Gastroesophageal sphincter (tissue), 4 donors: Measurements from ENCODE around the gene CHRM4. TPM values are rescaled to one million over a fixed set of nuclear protein-coding genes. Genes with fewer than 3 reads are reported as not detected.

ENCODE experiments used
- ATAC-seq: fragments of 150-250 bp; one replicate; pipeline ENCODE4 v1.9.1; 2016; ENCODE audit warnings: mild to moderate bottlenecking, moderate library complexity
- H3K27ac ChIP-seq, 4 donors: fragments of 200-600 bp; sonication (generic) in 3 of 4; 1 replicate in 3 of 4; 2 replicates in 1 of 4; pipeline ENCODE4 v1.5.1; 2016 to 2019
- H3K27me3 ChIP-seq: fragments of 200-600 bp; sonication (generic); one replicate; pipeline ENCODE4 v1.5.1; 2019
- H3K36me3 ChIP-seq, 2 donors: fragments of 200-600 bp; sonication (generic); one replicate each; pipeline ENCODE4 v1.5.1; 2019; ENCODE audit warnings: control low read depth in 1 of 2
- H3K4me1 ChIP-seq, 3 donors: fragments of 200-600 bp; sonication (generic); 1 replicate in 2 of 3; 2 replicates in 1 of 3; pipeline ENCODE4 v1.5.1; 2016 to 2019; ENCODE audit warnings: control low read depth in 2 of 3
- H3K4me3 ChIP-seq, 2 donors: fragments of 200-600 bp; sonication (generic); one replicate each; pipeline ENCODE4 v1.5.1; 2019; ENCODE audit warnings: mild to moderate bottlenecking in 1 of 2, moderate library complexity in 1 of 2
- H3K9me3 ChIP-seq, 3 donors: fragments of 200-600 bp; sonication (generic); one replicate each; pipeline ENCODE4 v1.5.1; 2017 to 2019; ENCODE audit warnings: control low read depth in 2 of 3
- CTCF ChIP-seq, 4 experiments: fragments of 200-600 bp in 2 of 4; fragments of 450-650 bp in 2 of 4; sonication (generic) in 1 of 4; IDR thresholded peaks; one replicate each; pipeline ENCODE4 v1.5.1; 2017 to 2019; ENCODE audit warnings: antibody characterized with exemption in 4 of 4, mild to moderate bottlenecking in 2 of 4, moderate library complexity in 2 of 4
- EP300 ChIP-seq: sonication (generic); formaldehyde crosslinking; IDR thresholded peaks from one replicate; pipeline ENCODE4 v1.6.1; 2017; ENCODE audit warnings: antibody characterized with exemption, mild to moderate bottlenecking
- POLR2A ChIP-seq, 2 donors: fragments of 450-650 bp; IDR thresholded peaks; one replicate each; pipeline ENCODE4 v1.6.1; 2017; ENCODE audit warnings: antibody characterized with exemption in 2 of 2, mild to moderate bottlenecking in 2 of 2, moderate library complexity in 1 of 2
- POLR2AphosphoS5 ChIP-seq: sonication (generic); formaldehyde crosslinking; IDR thresholded peaks from one replicate; pipeline ENCODE4 v1.6.1; 2017; ENCODE audit warnings: antibody characterized with exemption
- WGBS, 2 donors: methylation state at CpG; one replicate each; pipeline ENCODE4 v1.1.5; 2018; ENCODE audit warnings: low coverage in 1 of 2; 5-methylcytosine and 5-hydroxymethylcytosine counted together
- total RNA-seq, 4 donors: library from RNA; depleted of rRNA; stranded (reverse); fragments of >200 nt; gene quantifications; one replicate each; pipeline ENCODE4 v1.1.0, GENCODE V29; 2016

The CHRM4 gene
- total RNA-seq, 4 donors from 2014 or later = 0.27 to 1.3 (median 0.69) TPM; not detected in 1

GRCh38 chr11:46348566-46349401 lies 42.8 kb downstream of the CHRM4 start:
- H3K27me3 ChIP-seq = no peaks in the 10 kb centered on the region
- no peak for ATAC-seq
- peak overlapping the region in 1 of 2 donors; percentile 85 for H3K4me3 ChIP-seq
- H3K36me3 ChIP-seq = no peaks in the 10 kb centered on the region
- peaks cover 0 to 76% (median 28%) of the 10 kb centered on the region in 3 donors for H3K4me1 ChIP-seq
- WGBS, 2 donors = 60 to 70% methylated on average over 1 to 7 of the region's 18 CpGs
- peak overlapping the region in 1 of 4 donors; percentile 85 for H3K27ac ChIP-seq
- no peaks in the 10 kb centered on the region for H3K9me3 ChIP-seq
- no peak for TF ChIP-seq POLR2AphosphoS5
- no peak for TF ChIP-seq EP300
- TF ChIP-seq CTCF (IDR thresholded peaks at IDR 0.05) = no peak
- TF ChIP-seq POLR2A (IDR thresholded peaks at IDR 0.05) = no peak

- Histone ChIP-seq H3K4me1 (peaks cover 0 to 67% (median 28%) of the 10 kb centered on the region in 3 donors), H3K9me3 (no peaks in the 10 kb centered on the region), H3K27ac (peak overlapping the region in 3 of 4 donors; percentile 70 to 85 (median 75)), H3K4me3 (peak overlapping the region; percentile 85 to 87), H3K36me3 (no peaks in the 10 kb centered on the region), H3K27me3 (no peaks in the 10 kb centered on the region)
- peak in 1 of 2 donors; percentile 16 for TF ChIP-seq POLR2A (IDR thresholded peaks at IDR 0.05)
- no peak for TF ChIP-seq POLR2AphosphoS5
- WGBS, 2 donors = no CpG with 5 or more reads among the region's 63 CpGs
- ATAC-seq = no peak
These were observed 43.8 kb downstream of the CHRM4 start for GRCh38 chr11:46347637-46348311.

GRCh38 chr11:46346886-46347636 lies 44.5 kb downstream of the CHRM4 start, which contains the start of gene DGKZ:
DGKZ (plus strand) TSS chr11:46347463; CDS start chr11:46347660, 197 bp downstream.
- TF ChIP-seq POLR2A (IDR thresholded peaks at IDR 0.05) (peak in 1 of 2 donors; percentile 38), CTCF (IDR thresholded peaks at IDR 0.05) (peak in 3 of 4 experiments; percentile 78 to 99 (median 98)), POLR2AphosphoS5 (no peak)
- peak within 1 kb of the TSS in 3 of 4 donors; percentile 70 to 85 (median 75) for H3K27ac ChIP-seq
- H3K27me3 ChIP-seq = no peaks in the 10 kb centered on the region

GRCh38 chr11:46345881-46346484 lies 45.6 kb downstream of the CHRM4 start:
- Histone ChIP-seq H3K4me3 (peak overlapping the region in 1 of 2 donors; percentile 85), H3K27me3 (no peaks in the 10 kb centered on the region), H3K9me3 (no peaks in the 10 kb centered on the region), H3K4me1 (peaks cover 0 to 49% (median 16%) of the 10 kb centered on the region in 3 donors), H3K36me3 (no peaks in the 10 kb centered on the region), H3K27ac (peak overlapping the region in 3 of 4 donors; percentile 16 to 68 (median 55))
- no peak for ATAC-seq
- WGBS, 2 donors = 61 to 92% methylated on average over 4 to 5 of the region's 10 CpGs
- TF ChIP-seq EP300 = no peak
- TF ChIP-seq POLR2AphosphoS5 = no peak
- no peak for TF ChIP-seq POLR2A (IDR thresholded peaks at IDR 0.05)
- no peak for TF ChIP-seq CTCF (IDR thresholded peaks at IDR 0.05)

More at GRCh38 chr11:46346886-46347636, 44.5 kb downstream of the CHRM4 start, which contains the start of gene DGKZ:
- Histone ChIP-seq H3K4me3 (peak within 1 kb of the TSS; percentile 85 to 87), H3K36me3 (no peaks in the 10 kb centered on the region), H3K9me3 (no peaks in the 10 kb centered on the region), H3K4me1 (peaks cover 0 to 60% (median 22%) of the 10 kb centered on the region in 3 donors)
- WGBS, 2 donors = 37 to 42% methylated on average over 9 to 10 of the region's 80 CpGs
- ATAC-seq = peak; percentile 95
